HEK293 (cell line): ENCODE results near the gene CNNM1.

Source experiments
- KLF7 ChIP-seq: fragments of 450-650 bp; formaldehyde crosslinking; IDR thresholded peaks from 2 replicates; pipeline ENCODE4 v1.5.1; 2016; ENCODE audit warnings: missing biosample characterization, missing genetic modification characterization, borderline replicate concordance
- MEIS1 ChIP-seq: sonication (generic); formaldehyde crosslinking; IDR thresholded peaks from 2 replicates; pipeline ENCODE4 v1.8.1; 2022; ENCODE audit warnings: missing genetic modification reagents, mild to moderate bottlenecking, borderline replicate concordance
- SP3 ChIP-seq: fragments of 450-650 bp; formaldehyde crosslinking; IDR thresholded peaks from 2 replicates; pipeline ENCODE4 v1.5.1; 2016; ENCODE audit warnings: missing biosample characterization, missing genetic modification characterization
- TRIM28 ChIP-seq: IDR thresholded peaks from 2 replicates; pipeline ENCODE4 v1.6.1; 2011; ENCODE audit warnings: low read length, control low read depth, borderline replicate concordance
- YY2 ChIP-seq: fragments of 450-650 bp; formaldehyde crosslinking; IDR thresholded peaks from 2 replicates; pipeline ENCODE4 v1.5.1; 2016; ENCODE audit warnings: missing biosample characterization, missing genetic modification characterization
- ZBTB1 ChIP-seq: fragments of 450-650 bp; formaldehyde crosslinking; IDR thresholded peaks from 2 replicates; pipeline ENCODE4 v1.5.1; 2016; ENCODE audit warnings: missing biosample characterization, missing genetic modification characterization
- ZBTB8A ChIP-seq: fragments of 450-650 bp; formaldehyde crosslinking; IDR thresholded peaks from 2 replicates; pipeline ENCODE4 v1.5.1; 2016; ENCODE audit warnings: missing biosample characterization, missing genetic modification characterization
- ZEB2 ChIP-seq: fragments of 450-650 bp; formaldehyde crosslinking; IDR thresholded peaks from 2 replicates; pipeline ENCODE4 v1.5.1; 2016; ENCODE audit warnings: missing biosample characterization, missing genetic modification characterization
- ZNF146 ChIP-seq: fragments of 450-650 bp; formaldehyde crosslinking; IDR thresholded peaks from 2 replicates; pipeline ENCODE4 v1.5.1; 2016; ENCODE audit warnings: missing biosample characterization, missing genetic modification characterization
- ZNF202 ChIP-seq: fragments of 450-650 bp; formaldehyde crosslinking; IDR thresholded peaks from 2 replicates; pipeline ENCODE4 v1.5.1; 2016; ENCODE audit warnings: missing biosample characterization, missing genetic modification characterization, borderline replicate concordance
- ZNF239 ChIP-seq: fragments of 450-650 bp; formaldehyde crosslinking; IDR thresholded peaks from 2 replicates; pipeline ENCODE4 v1.5.1; 2016; ENCODE audit warnings: missing biosample characterization, missing genetic modification characterization
- ZNF266 ChIP-seq: fragments of 450-650 bp; formaldehyde crosslinking; IDR thresholded peaks from 2 replicates; pipeline ENCODE4 v1.5.1; 2016; ENCODE audit warnings: missing biosample characterization, missing genetic modification characterization, low read depth
- ZNF292 ChIP-seq: fragments of 450-650 bp; formaldehyde crosslinking; IDR thresholded peaks from 2 replicates; pipeline ENCODE4 v1.5.1; 2016; ENCODE audit warnings: low read depth, missing biosample characterization, missing genetic modification characterization, borderline replicate concordance
- ZNF311 ChIP-seq: fragments of 450-650 bp; formaldehyde crosslinking; IDR thresholded peaks from 2 replicates; pipeline ENCODE4 v1.5.1; 2017; ENCODE audit warnings: missing biosample characterization, missing genetic modification characterization, borderline replicate concordance
- ZNF426 ChIP-seq: fragments of 450-650 bp; formaldehyde crosslinking; IDR thresholded peaks from 2 replicates; pipeline ENCODE4 v1.5.1; 2017; ENCODE audit warnings: missing biosample characterization, missing genetic modification characterization, mild to moderate bottlenecking, inconsistent platforms, moderate library complexity
- ZNF449 ChIP-seq: fragments of 450-650 bp; formaldehyde crosslinking; IDR thresholded peaks from 2 replicates; pipeline ENCODE4 v1.5.1; 2017; ENCODE audit warnings: missing biosample characterization, mild to moderate bottlenecking, missing genetic modification characterization, moderate library complexity
- ZNF510 ChIP-seq: fragments of 450-650 bp; formaldehyde crosslinking; IDR thresholded peaks from 2 replicates; pipeline ENCODE4 v1.5.1; 2018; ENCODE audit warnings: mild to moderate bottlenecking, missing genetic modification characterization, missing biosample characterization; ENCODE audit not compliant: insufficient replicate concordance
- ZNF530 ChIP-seq: fragments of 450-650 bp; formaldehyde crosslinking; IDR thresholded peaks from 2 replicates; pipeline ENCODE4 v1.5.1; 2016; ENCODE audit warnings: low read depth, missing biosample characterization, missing genetic modification characterization
- ZNF549 ChIP-seq: fragments of 450-650 bp; IDR thresholded peaks from 2 replicates; pipeline ENCODE4 v1.5.1; 2018; ENCODE audit warnings: missing biosample characterization, missing genetic modification characterization, mild to moderate bottlenecking, inconsistent platforms, moderate library complexity
- ZNF555 ChIP-seq: fragments of 450-650 bp; formaldehyde crosslinking; conservative IDR thresholded peaks from 2 replicates; pipeline ENCODE4 v1.5.1; 2017; ENCODE audit warnings: missing biosample characterization, mild to moderate bottlenecking, missing genetic modification characterization, inconsistent platforms
- ZNF626 ChIP-seq: fragments of 450-650 bp; sonication (Bioruptor Pico); formaldehyde crosslinking; IDR thresholded peaks from 2 replicates; pipeline ENCODE4 v1.5.1; 2018; ENCODE audit warnings: missing biosample characterization, missing genetic modification characterization, inconsistent platforms
- ZNF629 ChIP-seq: fragments of 450-650 bp; formaldehyde crosslinking; IDR thresholded peaks from 2 replicates; pipeline ENCODE4 v1.5.1; 2017; ENCODE audit warnings: missing biosample characterization, missing genetic modification characterization
- ZNF645 ChIP-seq: fragments of 450-650 bp; formaldehyde crosslinking; IDR thresholded peaks from 2 replicates; pipeline ENCODE4; 2016; ENCODE audit warnings: missing biosample characterization, missing genetic modification characterization
- ZNF701 ChIP-seq: fragments of 450-650 bp; formaldehyde crosslinking; IDR thresholded peaks from 2 replicates; pipeline ENCODE4 v1.5.1; 2016; ENCODE audit warnings: missing biosample characterization, missing genetic modification characterization
- ZNF747 ChIP-seq: fragments of 450-650 bp; formaldehyde crosslinking; IDR thresholded peaks from 2 replicates; pipeline ENCODE4 v1.5.1; 2016; ENCODE audit warnings: missing biosample characterization, missing genetic modification characterization
- ZNF768 ChIP-seq: fragments of 450-650 bp; formaldehyde crosslinking; IDR thresholded peaks from 2 replicates; pipeline ENCODE4 v1.5.1; 2018; ENCODE audit warnings: missing biosample characterization, mild to moderate bottlenecking, missing genetic modification characterization
- ZNF843 ChIP-seq: fragments of 450-650 bp; formaldehyde crosslinking; IDR thresholded peaks from 2 replicates; pipeline ENCODE4 v1.5.1; 2016; ENCODE audit warnings: missing biosample characterization, missing genetic modification characterization
- ZSCAN23 ChIP-seq: fragments of 450-650 bp; formaldehyde crosslinking; IDR thresholded peaks from 2 replicates; pipeline ENCODE4 v1.5.1; 2016; ENCODE audit warnings: missing biosample characterization, missing genetic modification characterization
- ZSCAN4 ChIP-seq: fragments of 450-650 bp; formaldehyde crosslinking; IDR thresholded peaks from 2 replicates; pipeline ENCODE4 v1.5.1; 2017; ENCODE audit warnings: missing biosample characterization, missing genetic modification characterization
- ZXDB ChIP-seq: fragments of 450-650 bp; formaldehyde crosslinking; IDR thresholded peaks from 2 replicates; pipeline ENCODE4 v1.5.1; 2016; ENCODE audit warnings: missing biosample characterization, missing genetic modification characterization
- TF ChIP-seq, protein P1 (sequence below): sonication (generic); formaldehyde crosslinking; IDR thresholded peaks from 2 replicates; pipeline ENCODE4 v1.8.1; 2022; ENCODE audit warnings: mild to moderate bottlenecking, moderate library complexity, missing genetic modification reagents
- TF ChIP-seq, protein P2 (sequence below): fragments of 450-650 bp; formaldehyde crosslinking; IDR thresholded peaks from 2 replicates; pipeline ENCODE4 v1.5.1; 2016; ENCODE audit warnings: missing biosample characterization, missing genetic modification characterization
- TF ChIP-seq, protein P3 (sequence below): fragments of 450-650 bp; formaldehyde crosslinking; IDR thresholded peaks from 2 replicates; pipeline ENCODE4 v1.5.1; 2017; ENCODE audit warnings: missing biosample characterization, missing genetic modification characterization

Gene CNNM1

GRCh38 chr10:99330347-99330924 is 1.3 kb downstream of the CNNM1 start (continued):
- TF ChIP-seq, protein P1, sequence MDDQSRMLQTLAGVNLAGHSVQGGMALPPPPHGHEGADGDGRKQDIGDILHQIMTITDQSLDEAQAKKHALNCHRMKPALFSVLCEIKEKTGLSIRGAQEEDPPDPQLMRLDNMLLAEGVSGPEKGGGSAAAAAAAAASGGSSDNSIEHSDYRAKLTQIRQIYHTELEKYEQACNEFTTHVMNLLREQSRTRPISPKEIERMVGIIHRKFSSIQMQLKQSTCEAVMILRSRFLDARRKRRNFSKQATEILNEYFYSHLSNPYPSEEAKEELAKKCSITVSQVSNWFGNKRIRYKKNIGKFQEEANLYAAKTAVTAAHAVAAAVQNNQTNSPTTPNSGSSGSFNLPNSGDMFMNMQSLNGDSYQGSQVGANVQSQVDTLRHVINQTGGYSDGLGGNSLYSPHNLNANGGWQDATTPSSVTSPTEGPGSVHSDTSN (CRISPR knock-in tag), result no peak
- TF ChIP-seq ZSCAN4 (tag by site-specific recombination) (no peak), KLF7 (tag by site-specific recombination) (no peak; the same call in 1 of the 2 replicates), ZNF449 (tag by site-specific recombination) (no peak), ZNF266 (tag by site-specific recombination) (no peak), SP3 (tag by site-specific recombination) (no peak), TRIM28 (no peak), ZNF701 (tag by site-specific recombination) (no peak), ZNF747 (tag by site-specific recombination) (no peak), YY2 (tag by site-specific recombination) (no peak), ZNF311 (tag by site-specific recombination) (no peak), ZNF768 (no peak), ZBTB8A (no peak), ZNF645 (no peak), ZSCAN23 (tag by site-specific recombination) (no peak), ZNF626 (no peak), ZNF843 (tag by site-specific recombination) (peak; percentile 59), ZNF549 (no peak), ZBTB1 (tag by site-specific recombination) (no peak), ZNF629 (peak; percentile 40), ZNF239 (tag by site-specific recombination) (no peak), ZNF292 (tag by site-specific recombination) (no peak), ZNF530 (tag by site-specific recombination) (no peak), ZEB2 (tag by site-specific recombination) (peak; percentile 61; the same call in 1 of the 2 replicates), MEIS1 (CRISPR knock-in tag) (no peak), ZNF202 (tag by site-specific recombination) (no peak), ZXDB (tag by site-specific recombination) (peak; percentile 26; the same call in 1 of the 2 replicates), ZNF555 (tag by site-specific recombination) (no peak), ZNF146 (tag by site-specific recombination) (no peak), ZNF426 (tag by site-specific recombination) (no peak), ZNF510 (tag by site-specific recombination) (no peak)
- TF ChIP-seq, protein P2, sequence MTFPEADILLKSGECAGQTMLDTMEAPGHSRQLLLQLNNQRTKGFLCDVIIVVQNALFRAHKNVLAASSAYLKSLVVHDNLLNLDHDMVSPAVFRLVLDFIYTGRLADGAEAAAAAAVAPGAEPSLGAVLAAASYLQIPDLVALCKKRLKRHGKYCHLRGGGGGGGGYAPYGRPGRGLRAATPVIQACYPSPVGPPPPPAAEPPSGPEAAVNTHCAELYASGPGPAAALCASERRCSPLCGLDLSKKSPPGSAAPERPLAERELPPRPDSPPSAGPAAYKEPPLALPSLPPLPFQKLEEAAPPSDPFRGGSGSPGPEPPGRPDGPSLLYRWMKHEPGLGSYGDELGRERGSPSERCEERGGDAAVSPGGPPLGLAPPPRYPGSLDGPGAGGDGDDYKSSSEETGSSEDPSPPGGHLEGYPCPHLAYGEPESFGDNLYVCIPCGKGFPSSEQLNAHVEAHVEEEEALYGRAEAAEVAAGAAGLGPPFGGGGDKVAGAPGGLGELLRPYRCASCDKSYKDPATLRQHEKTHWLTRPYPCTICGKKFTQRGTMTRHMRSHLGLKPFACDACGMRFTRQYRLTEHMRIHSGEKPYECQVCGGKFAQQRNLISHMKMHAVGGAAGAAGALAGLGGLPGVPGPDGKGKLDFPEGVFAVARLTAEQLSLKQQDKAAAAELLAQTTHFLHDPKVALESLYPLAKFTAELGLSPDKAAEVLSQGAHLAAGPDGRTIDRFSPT (tag by site-specific recombination), result peak; percentile 57; the same call in 1 of the 2 replicates
- TF ChIP-seq, protein P3, sequence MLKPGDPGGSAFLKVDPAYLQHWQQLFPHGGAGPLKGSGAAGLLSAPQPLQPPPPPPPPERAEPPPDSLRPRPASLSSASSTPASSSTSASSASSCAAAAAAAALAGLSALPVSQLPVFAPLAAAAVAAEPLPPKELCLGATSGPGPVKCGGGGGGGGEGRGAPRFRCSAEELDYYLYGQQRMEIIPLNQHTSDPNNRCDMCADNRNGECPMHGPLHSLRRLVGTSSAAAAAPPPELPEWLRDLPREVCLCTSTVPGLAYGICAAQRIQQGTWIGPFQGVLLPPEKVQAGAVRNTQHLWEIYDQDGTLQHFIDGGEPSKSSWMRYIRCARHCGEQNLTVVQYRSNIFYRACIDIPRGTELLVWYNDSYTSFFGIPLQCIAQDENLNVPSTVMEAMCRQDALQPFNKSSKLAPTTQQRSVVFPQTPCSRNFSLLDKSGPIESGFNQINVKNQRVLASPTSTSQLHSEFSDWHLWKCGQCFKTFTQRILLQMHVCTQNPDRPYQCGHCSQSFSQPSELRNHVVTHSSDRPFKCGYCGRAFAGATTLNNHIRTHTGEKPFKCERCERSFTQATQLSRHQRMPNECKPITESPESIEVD (tag by site-specific recombination), result no peak
